Esophagus (tissue), 2 donors: ENCODE results near the gene ATRNL1. TPM values are rescaled to one million over a fixed set of nuclear protein-coding genes. Genes with fewer than 3 reads are reported as not detected.

Source experiments
- H3K27ac ChIP-seq, 2 donors: one replicate each; pipeline ENCODE4 v1.5.1; 2013; ENCODE audit warnings: low read depth in 2 of 2, mild to moderate bottlenecking in 2 of 2, inconsistent platforms in 1 of 2, low read length in 1 of 2, moderate library complexity in 1 of 2
- H3K27me3 ChIP-seq, 2 donors: one replicate each; pipeline ENCODE4 v1.6.1; 2013; ENCODE audit warnings: low read length in 2 of 2, control low read depth in 1 of 2, mild to moderate bottlenecking in 1 of 2; ENCODE audit not compliant: insufficient read depth in 2 of 2, control insufficient read depth in 1 of 2
- H3K36me3 ChIP-seq, 2 donors: one replicate each; pipeline ENCODE4 v1.6.1; 2013; ENCODE audit warnings: low read length in 1 of 2; ENCODE audit not compliant: control insufficient read depth in 2 of 2, insufficient read depth in 2 of 2
- H3K4me1 ChIP-seq, 2 donors: one replicate each; pipeline ENCODE4 v1.6.1; 2013; ENCODE audit warnings: low read length in 1 of 2; ENCODE audit not compliant: control insufficient read depth in 2 of 2, insufficient read depth in 2 of 2
- H3K4me3 ChIP-seq, 2 donors: one replicate each; pipeline ENCODE4 v1.5.1; 2013; ENCODE audit warnings: low read length in 2 of 2, mild to moderate bottlenecking in 2 of 2, low read depth in 1 of 2, moderate library complexity in 1 of 2
- H3K9me3 ChIP-seq, 2 donors: one replicate each; pipeline ENCODE4 v1.6.1; 2013; ENCODE audit warnings: mild to moderate bottlenecking in 2 of 2, low read depth in 1 of 2, low read length in 1 of 2, moderate library complexity in 1 of 2; ENCODE audit not compliant: control insufficient read depth in 2 of 2, insufficient read depth in 1 of 2
- WGBS, 2 donors: extraction: QIAGEN DNeasy Blood & Tissue Kit; methylation state at CpG; one replicate each; pipeline ENCODE4 v1.1.7; 2013; 5-methylcytosine and 5-hydroxymethylcytosine counted together
- polyA plus RNA-seq, 2 donors: library from polyadenylated mRNA; stranded (reverse); fragments of 200-250 nt; gene quantifications; one replicate each; pipeline ENCODE4 v1.2.3, GENCODE V29; 2013
- donor health status: healthy with polysubstance abuse.
- donor health status: Bipolar disorder and iron deficiency.

ATRNL1 gene
- polyA plus RNA-seq, 2 donors: 0.20 to 0.39 TPM

DNA sequence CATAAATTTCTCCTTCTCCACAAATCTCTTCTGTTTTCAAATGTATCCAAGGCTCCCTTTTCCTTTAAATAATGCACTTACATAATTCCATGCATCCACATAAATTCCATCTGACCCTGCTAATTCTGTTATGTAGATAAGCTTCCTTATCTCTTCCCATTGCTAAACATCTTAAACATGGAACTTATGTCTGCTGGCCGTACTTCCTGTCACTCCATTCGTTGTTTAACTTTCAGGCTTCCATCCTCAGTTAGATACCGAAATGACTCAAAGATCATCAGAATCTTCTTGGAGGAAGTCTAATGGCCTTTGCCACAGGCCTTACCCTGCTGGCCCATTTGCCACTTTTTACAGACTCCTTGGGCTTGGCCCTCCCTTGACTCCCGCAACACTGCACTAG lies 848.9 kb downstream of the ATRNL1 start:
- H3K27ac ChIP-seq: no peak overlapping the region
- no peaks in the 10 kb centered on the region for H3K27me3 ChIP-seq
- H3K4me1 ChIP-seq: no peaks in the 10 kb centered on the region
- no peak overlapping the region for H3K4me3 ChIP-seq
- H3K36me3 ChIP-seq: no peaks in the 10 kb centered on the region
- no peaks in the 10 kb centered on the region for H3K9me3 ChIP-seq
- 79 to 88% methylated on average over 4 of the region's 4 CpGs for WGBS, 2 donors

DNA sequence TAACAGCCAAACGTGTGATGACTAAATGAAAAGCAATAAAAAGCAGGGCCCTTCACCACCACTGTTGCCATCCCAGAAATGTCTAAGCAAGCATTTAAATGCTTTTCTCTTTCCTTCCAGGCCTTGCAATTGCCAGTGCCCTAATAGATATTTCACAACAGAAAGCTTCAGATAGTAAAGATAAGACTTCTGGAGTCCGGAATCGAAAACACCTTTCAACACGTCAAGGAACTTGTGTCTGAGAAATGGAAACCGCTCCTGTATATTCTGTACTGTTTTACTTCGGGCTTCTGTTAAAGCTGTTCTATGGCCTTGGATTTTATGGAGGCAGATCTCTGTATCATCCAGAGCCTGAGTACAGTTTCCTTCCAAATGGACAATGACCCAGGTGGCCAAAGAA lies 851.4 kb downstream of the ATRNL1 start:
- Histone ChIP-seq H3K27ac (no peak overlapping the region), H3K4me3 (no peak overlapping the region), H3K27me3 (no peaks in the 10 kb centered on the region), H3K4me1 (no peaks in the 10 kb centered on the region), H3K9me3 (no peaks in the 10 kb centered on the region), H3K36me3 (no peaks in the 10 kb centered on the region)
- 89 to 93% methylated on average over 6 of the region's 6 CpGs for WGBS, 2 donors

DNA sequence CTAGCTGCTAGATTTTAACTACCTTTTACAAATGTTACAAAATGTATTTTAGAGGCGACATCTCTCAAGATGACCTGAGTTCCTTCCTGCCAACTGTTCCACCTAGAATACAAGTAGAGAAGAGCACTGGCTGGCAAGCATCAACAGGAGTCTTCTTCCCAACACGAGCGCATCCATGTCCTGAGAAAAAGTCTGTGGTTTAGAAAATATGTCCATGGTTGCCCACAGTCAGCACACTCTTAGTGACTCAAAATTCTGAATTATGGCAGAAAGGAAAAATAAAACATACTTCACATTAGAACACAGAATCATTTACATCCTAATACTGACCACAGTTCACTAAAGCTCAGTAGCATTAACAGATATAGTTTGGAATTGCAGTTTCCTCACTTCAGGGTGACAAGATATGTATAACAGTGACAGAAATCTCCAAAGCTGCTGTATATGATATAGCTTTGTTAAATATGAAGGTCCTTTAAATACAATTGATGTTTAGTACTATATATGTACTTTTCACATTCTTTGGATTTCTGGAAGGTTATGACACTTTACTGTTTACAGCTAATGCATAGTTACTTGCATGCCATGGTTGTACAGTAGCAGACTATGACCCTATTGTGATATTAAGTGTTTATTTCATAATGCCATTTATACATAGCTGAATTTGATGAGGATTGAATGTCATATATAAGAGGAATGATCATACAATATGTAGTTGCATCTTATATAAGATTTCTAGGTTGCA lies 852.7 kb downstream of the ATRNL1 start:
- Histone ChIP-seq H3K27me3 (no peaks in the 10 kb centered on the region), H3K9me3 (no peaks in the 10 kb centered on the region), H3K27ac (no peak overlapping the region), H3K4me1 (no peaks in the 10 kb centered on the region), H3K36me3 (no peaks in the 10 kb centered on the region), H3K4me3 (no peak overlapping the region)
- 93 to 96% methylated on average over 3 of the region's 3 CpGs for WGBS, 2 donors

DNA sequence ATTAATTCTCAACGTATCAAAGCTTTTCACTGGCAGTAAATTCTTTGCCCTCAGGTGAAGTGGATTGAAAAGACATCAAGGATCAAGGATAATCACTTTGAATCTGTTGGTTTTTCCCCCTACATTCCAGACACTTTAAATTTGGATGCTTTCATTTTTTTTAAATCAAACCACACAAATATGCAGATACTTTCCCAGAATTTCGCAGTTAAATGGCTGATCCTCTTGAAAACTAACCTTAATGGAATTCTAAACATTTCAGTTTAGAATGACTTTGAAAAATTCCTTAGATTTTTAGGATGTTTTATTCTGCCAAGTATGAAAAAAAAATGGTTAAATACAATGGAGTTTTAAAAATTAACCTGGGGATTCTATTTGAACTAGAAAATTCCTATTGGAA lies 853.9 kb downstream of the ATRNL1 start:
- 46 to 63% methylated on average over 2 of the region's 2 CpGs for WGBS, 2 donors
- no peaks in the 10 kb centered on the region for H3K4me1 ChIP-seq
- no peaks in the 10 kb centered on the region for H3K36me3 ChIP-seq
- H3K27ac ChIP-seq: no peak overlapping the region
- no peaks in the 10 kb centered on the region for H3K27me3 ChIP-seq
- H3K9me3 ChIP-seq: no peaks in the 10 kb centered on the region
- no peak overlapping the region for H3K4me3 ChIP-seq

DNA sequence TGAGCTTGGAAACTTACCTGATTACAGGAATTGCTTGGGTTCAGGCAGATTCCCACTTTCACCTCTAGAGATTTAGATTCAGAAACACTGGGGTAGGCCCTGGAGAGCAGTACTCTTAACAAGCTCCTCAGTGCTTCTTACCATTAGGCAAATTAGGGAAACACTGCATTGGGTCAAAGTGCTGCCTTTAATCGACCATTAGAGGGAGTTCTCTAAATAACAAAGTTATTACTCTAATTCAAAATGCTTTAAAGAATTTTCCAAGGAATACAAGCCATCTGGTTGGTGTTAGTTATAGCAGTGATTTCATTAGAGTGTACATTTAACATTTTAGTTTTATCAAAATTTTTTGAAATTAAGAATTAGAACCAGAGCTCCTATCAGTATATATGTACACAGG lies 855.3 kb downstream of the ATRNL1 start:
- H3K4me3 ChIP-seq: no peak overlapping the region
- H3K27me3 ChIP-seq: no peaks in the 10 kb centered on the region
- H3K9me3 ChIP-seq: no peaks in the 10 kb centered on the region
- no peaks in the 10 kb centered on the region for H3K4me1 ChIP-seq
- H3K36me3 ChIP-seq: no peaks in the 10 kb centered on the region
- H3K27ac ChIP-seq: no peak overlapping the region
- 7 to 21% methylated on average over 1 of the region's 1 CpG for WGBS, 2 donors

DNA sequence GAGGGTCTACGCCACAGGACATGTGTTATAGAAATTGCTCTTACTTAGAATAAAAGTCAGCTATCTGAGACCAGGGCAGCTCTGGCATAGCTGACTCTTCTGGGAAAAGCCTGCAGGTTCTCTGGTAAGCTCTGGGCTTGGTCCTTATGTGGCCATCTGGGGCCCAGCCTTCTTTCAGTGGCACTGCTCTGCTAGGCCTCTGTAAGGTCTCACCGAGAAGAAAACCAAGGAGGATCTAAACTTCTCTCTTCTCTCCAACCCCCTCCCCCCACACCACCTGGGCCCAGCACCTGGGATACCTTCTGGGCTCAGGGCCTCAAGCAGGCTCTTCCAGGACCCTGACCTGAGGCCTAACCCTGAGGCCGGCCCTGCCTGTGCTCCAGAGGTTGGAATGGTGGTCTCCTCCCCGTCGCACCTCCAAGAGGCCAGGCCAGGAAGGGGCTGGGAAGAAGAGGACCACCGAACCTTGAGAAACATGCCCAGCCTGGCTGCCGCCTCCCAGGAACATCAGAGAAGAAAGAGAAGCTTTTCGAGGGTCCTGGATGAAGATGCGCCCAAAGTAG lies 856.2 kb downstream of the ATRNL1 start:
- H3K4me1 ChIP-seq: no peaks in the 10 kb centered on the region
- H3K27ac ChIP-seq: no peak overlapping the region
- H3K36me3 ChIP-seq: no peaks in the 10 kb centered on the region
- no peaks in the 10 kb centered on the region for H3K9me3 ChIP-seq
- H3K27me3 ChIP-seq: no peaks in the 10 kb centered on the region
- H3K4me3 ChIP-seq: no peak overlapping the region
- 92 to 93% methylated on average over 9 of the region's 9 CpGs for WGBS, 2 donors

DNA sequence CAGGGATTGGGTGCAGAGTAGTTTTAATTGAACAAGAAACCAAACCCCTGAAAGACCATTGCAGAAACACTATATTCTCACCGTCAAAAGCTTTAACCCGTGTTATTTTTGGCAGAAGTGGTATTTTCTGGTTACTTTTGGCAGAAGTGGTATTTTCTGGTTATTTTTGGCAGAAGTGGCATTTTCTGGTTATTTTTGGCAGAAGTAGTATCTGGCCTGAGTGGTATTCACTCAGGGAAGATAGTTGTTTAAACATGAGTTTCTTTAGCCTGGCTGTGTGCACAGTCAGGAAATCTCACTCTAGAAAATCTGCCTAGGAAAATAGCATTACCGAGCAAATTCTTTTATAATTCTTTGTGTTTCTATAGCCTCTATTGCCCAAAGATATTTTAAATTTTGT lies 857.2 kb downstream of the ATRNL1 start:
- Histone ChIP-seq H3K27me3 (no peaks in the 10 kb centered on the region), H3K4me3 (no peak overlapping the region), H3K36me3 (no peaks in the 10 kb centered on the region), H3K4me1 (no peaks in the 10 kb centered on the region), H3K27ac (no peak overlapping the region), H3K9me3 (no peaks in the 10 kb centered on the region)
- WGBS, 2 donors: 39 to 55% methylated on average over 3 of the region's 3 CpGs

DNA sequence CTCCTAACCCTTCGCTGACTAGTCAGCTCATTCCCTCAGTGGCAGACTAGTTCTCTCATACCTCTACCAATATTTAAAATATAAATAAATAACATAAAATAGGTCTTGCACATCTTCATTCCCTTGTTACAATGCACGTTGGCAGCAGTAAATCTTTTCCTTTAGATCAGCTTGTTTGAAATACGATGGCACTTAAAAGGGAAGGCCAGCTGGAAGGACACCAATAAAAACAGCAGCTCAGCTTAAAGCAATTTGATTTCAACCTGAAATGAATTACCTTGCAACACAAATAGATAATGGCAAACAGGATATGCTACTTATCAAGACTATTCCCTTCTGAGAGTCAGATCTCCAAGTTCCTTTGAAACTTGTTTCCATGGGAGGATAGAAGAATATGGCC lies 858.1 kb downstream of the ATRNL1 start:
- no peaks in the 10 kb centered on the region for H3K27me3 ChIP-seq
- H3K36me3 ChIP-seq: no peaks in the 10 kb centered on the region
- H3K27ac ChIP-seq: no peak overlapping the region
- no peaks in the 10 kb centered on the region for H3K9me3 ChIP-seq
- H3K4me1 ChIP-seq: no peaks in the 10 kb centered on the region
- H3K4me3 ChIP-seq: no peak overlapping the region
- 48 to 63% methylated on average over 3 of the region's 3 CpGs for WGBS, 2 donors

DNA sequence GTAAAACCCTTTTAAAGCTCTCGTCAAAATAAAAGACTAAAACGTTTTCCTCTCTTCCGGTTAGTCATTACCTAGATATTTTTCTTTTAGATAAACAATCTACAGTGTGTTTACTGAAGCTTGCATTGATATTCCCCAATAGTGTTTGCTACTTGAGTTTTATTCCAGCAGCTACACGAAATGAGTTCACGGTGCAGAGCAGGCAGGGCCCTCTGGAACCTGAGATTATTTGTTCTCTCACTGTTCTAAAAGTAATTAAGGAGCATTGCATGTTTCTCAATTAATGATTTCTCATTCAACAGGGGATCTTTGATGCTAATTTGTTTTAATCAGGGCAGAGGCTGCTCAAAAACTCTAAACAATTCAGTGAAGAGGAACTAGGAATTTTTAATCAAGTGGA lies 860.1 kb downstream of the ATRNL1 start:
- Histone ChIP-seq H3K27ac (no peak overlapping the region), H3K27me3 (no peaks in the 10 kb centered on the region), H3K4me1 (no peaks in the 10 kb centered on the region), H3K4me3 (no peak overlapping the region), H3K36me3 (no peaks in the 10 kb centered on the region), H3K9me3 (no peaks in the 10 kb centered on the region)
- WGBS, 2 donors: 64 to 80% methylated on average over 5 of the region's 5 CpGs

DNA sequence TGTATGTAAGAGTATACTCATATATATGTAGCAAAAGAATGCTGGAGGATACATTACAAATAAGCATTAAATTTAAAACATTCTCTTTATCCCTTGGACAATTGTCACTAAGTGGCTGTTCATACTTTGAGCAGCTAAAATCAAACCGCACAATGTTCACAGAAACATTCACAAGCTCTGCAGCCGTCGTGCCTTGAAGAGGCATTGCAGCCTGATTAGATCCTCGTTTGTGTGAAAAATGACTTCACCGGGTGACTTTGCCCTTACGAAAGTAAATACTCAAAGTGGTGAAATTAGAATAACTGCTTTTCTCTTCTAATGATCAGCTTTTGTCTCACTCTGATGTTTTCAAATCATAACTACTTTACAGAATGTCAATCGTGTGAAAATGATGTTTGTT lies 860.8 kb downstream of the ATRNL1 start:
- WGBS, 2 donors: 77 to 86% methylated on average over 7 of the region's 7 CpGs

More for the DNA sequence above, 860.8 kb downstream of the ATRNL1 start:
- no peaks in the 10 kb centered on the region for H3K9me3 ChIP-seq
- no peaks in the 10 kb centered on the region for H3K27me3 ChIP-seq
- H3K4me1 ChIP-seq: no peaks in the 10 kb centered on the region
- no peak overlapping the region for H3K4me3 ChIP-seq
- H3K36me3 ChIP-seq: no peaks in the 10 kb centered on the region
- H3K27ac ChIP-seq: no peak overlapping the region
